ENCODE data around the gene INPP4B.

GRCh38 chr4:142817442-142817841 is 28.7 kb downstream of the INPP4B start:
- TF ChIP-seq SIN3A (IDR thresholded peaks at IDR 0.05; ENCODE audit: low read depth) (peak; percentile 68; the same call in 1 of the 2 replicates), ZNF274 (IDR thresholded peaks at IDR 0.05; ENCODE audit: low read depth, low read length) (no peak), CEBPB (IDR thresholded peaks at IDR 0.05; ENCODE audit: low read depth) (peak; percentile 89), CTCF (IDR thresholded peaks at IDR 0.05 in 2 of 3, conservative IDR thresholded peaks at IDR 0.05 in 1 of 3; ENCODE audit: borderline replicate concordance in 1 of 3, insufficient read depth in 1 of 3, low read depth in 2 of 3, low read length in 2 of 3) (no peak), POLR2A (IDR thresholded peaks at IDR 0.05; ENCODE audit: borderline replicate concordance, extremely low read depth, insufficient read depth, insufficient read length) (no peak), JUND (IDR thresholded peaks at IDR 0.05) (peak; percentile 86), EGR1 (IDR thresholded peaks at IDR 0.05; ENCODE audit: low read depth) (peak; percentile 72), EZH2phosphoT487 (IDR thresholded peaks at IDR 0.05; ENCODE audit: borderline replicate concordance) (no peak), ZBTB33 (IDR thresholded peaks at IDR 0.05; ENCODE audit: extremely low read depth, insufficient replicate concordance, low read length) (no peak), TCF7L2 (IDR thresholded peaks at IDR 0.05; ENCODE audit: borderline replicate concordance, extremely low read depth, insufficient read depth, insufficient read length) (no peak), ATF3 (IDR thresholded peaks at IDR 0.05) (no peak), ELF1 (IDR thresholded peaks at IDR 0.05; ENCODE audit: borderline replicate concordance, low read depth) (no peak; the same call in 1 of the 2 replicates), REST (IDR thresholded peaks at IDR 0.05; ENCODE audit: low read depth) (no peak), SP1 (IDR thresholded peaks at IDR 0.05; ENCODE audit: low read depth) (peak; percentile 92)
